Measurements from ENCODE around the gene AP1S3.

AP1S3 gene

GRCh38 chr2:223758131-223758840 is 79.1 kb downstream of the AP1S3 start:
- DNase-seq: no peak

GRCh38 chr2:223753940-223754339 is 83.4 kb downstream of the AP1S3 start:
- no peak for DNase-seq

GRCh38 chr2:223751012-223751411 is 86.4 kb downstream of the AP1S3 start:
- DNase-seq: no peak

- DNase-seq: no peak
Observed at GRCh38 chr2:223747392-223748042, 89.9 kb downstream of the AP1S3 start.

GRCh38 chr2:223746611-223747010 is 90.8 kb downstream of the AP1S3 start:
- DNase-seq: no peak

GRCh38 chr2:223744580-223744979 is 92.8 kb downstream of the AP1S3 start:
- no peak for DNase-seq

- no peak for DNase-seq
Observed at GRCh38 chr2:223740679-223741078, 96.7 kb downstream of the AP1S3 start.

GRCh38 chr2:223737207-223737606 is 100.2 kb downstream of the AP1S3 start:
- DNase-seq: no peak

GRCh38 chr2:223736488-223736887 is 100.9 kb downstream of the AP1S3 start:
- DNase-seq: no peak

GRCh38 chr2:223735659-223736244 is 101.6 kb downstream of the AP1S3 start:
- DNase-seq: no peak

- no peak for DNase-seq
Observed at GRCh38 chr2:223735035-223735640, 102.2 kb downstream of the AP1S3 start.

- no peak for DNase-seq
Observed at GRCh38 chr2:223734346-223734745, 103.0 kb downstream of the AP1S3 start.

GRCh38 chr2:223732346-223732745 is 105.0 kb downstream of the AP1S3 start:
- DNase-seq: no peak

GRCh38 chr2:223731503-223731902 is 105.9 kb downstream of the AP1S3 start:
- DNase-seq: no peak

GRCh38 chr2:223729781-223730180 is 107.6 kb downstream of the AP1S3 start:
- no peak for DNase-seq

- DNase-seq: no peak
Observed at GRCh38 chr2:223727562-223727961, 109.8 kb downstream of the AP1S3 start.

- no peak for DNase-seq
Observed at GRCh38 chr2:223725986-223726970, 111.1 kb downstream of the AP1S3 start.

- no peak for DNase-seq
Observed at GRCh38 chr2:223725494-223725893, 111.9 kb downstream of the AP1S3 start.

- no peak for DNase-seq
Observed at GRCh38 chr2:223724861-223725260, 112.5 kb downstream of the AP1S3 start.

- DNase-seq: no peak
Observed at GRCh38 chr2:223723954-223724411, 113.4 kb downstream of the AP1S3 start.

- no peak for DNase-seq
Observed at GRCh38 chr2:223722226-223722625, 115.2 kb downstream of the AP1S3 start.

GRCh38 chr2:223721746-223722145 is 115.6 kb downstream of the AP1S3 start:
- no peak for DNase-seq

- DNase-seq: no peak
Observed at GRCh38 chr2:223720367-223720766, 117.0 kb downstream of the AP1S3 start.

Data from activated CD4-positive, alpha-beta T cell treated with anti-CD3 and anti-CD28 coated beads for 1 hour (primary cell).